Stimulated activated CD8-positive, alpha-beta memory T cell treated with anti-CD3 and anti-CD28 coated beads, Interleukin-7, amount 100 ng/mL, for 24 hours (primary cell): ENCODE data around the gene DTNB.
"Not testable (repeated sequence)": the region's sequence is repeated elsewhere in the genome, so short reads cannot be mapped to it uniquely, and the experiment has no call there.

Source experiments
- DNase-seq: peaks from one replicate; pipeline ENCODE4 v3.0.0-alpha.2; 2020; ENCODE audit warnings: low read depth

Gene DTNB

GRCh38 chr2:25541378-25541777 lies 132.0 kb downstream of the DTNB start:
- no peak for DNase-seq

- DNase-seq = no peak
Measured at GRCh38 chr2:25539136-25539535, 134.2 kb downstream of the DTNB start.

GRCh38 chr2:25537526-25537925 lies 135.9 kb downstream of the DTNB start:
- DNase-seq = no peak

GRCh38 chr2:25535411-25536289 lies 137.7 kb downstream of the DTNB start:
- DNase-seq = not testable (repeated sequence)

GRCh38 chr2:25534937-25535336 lies 138.4 kb downstream of the DTNB start:
- not testable (repeated sequence) for DNase-seq

- DNase-seq = no peak
Measured at GRCh38 chr2:25534455-25534854, 138.9 kb downstream of the DTNB start.

GRCh38 chr2:25533771-25534170 lies 139.6 kb downstream of the DTNB start:
- not testable (repeated sequence) for DNase-seq

- no peak for DNase-seq
Measured at GRCh38 chr2:25532521-25532920, 140.9 kb downstream of the DTNB start.

- DNase-seq = no peak
Measured at GRCh38 chr2:25529034-25529433, 144.3 kb downstream of the DTNB start.

GRCh38 chr2:25528173-25528572 lies 145.2 kb downstream of the DTNB start:
- DNase-seq = no peak

- DNase-seq = no peak
Measured at GRCh38 chr2:25524507-25524906, 148.9 kb downstream of the DTNB start.

GRCh38 chr2:25523060-25523459 lies 150.3 kb downstream of the DTNB start:
- DNase-seq = no peak

- DNase-seq = no peak
Measured at GRCh38 chr2:25521665-25522387, 151.6 kb downstream of the DTNB start.

- DNase-seq = no peak
Measured at GRCh38 chr2:25521126-25521525, 152.3 kb downstream of the DTNB start.

GRCh38 chr2:25517701-25518100 lies 155.7 kb downstream of the DTNB start:
- no peak for DNase-seq

- no peak for DNase-seq
Measured at GRCh38 chr2:25514043-25514637, 159.2 kb downstream of the DTNB start.

- no peak for DNase-seq
Measured at GRCh38 chr2:25512707-25513106, 160.7 kb downstream of the DTNB start.

- DNase-seq = no peak
Measured at GRCh38 chr2:25506226-25506625, 167.2 kb downstream of the DTNB start.

GRCh38 chr2:25505622-25506021 lies 167.8 kb downstream of the DTNB start:
- DNase-seq = no peak

- DNase-seq = no peak
Measured at GRCh38 chr2:25505182-25505581, 168.2 kb downstream of the DTNB start.

- no peak for DNase-seq
Measured at GRCh38 chr2:25504266-25504665, 169.1 kb downstream of the DTNB start.

GRCh38 chr2:25499157-25499556 lies 174.2 kb downstream of the DTNB start:
- no peak for DNase-seq

GRCh38 chr2:25497918-25498407 lies 175.4 kb downstream of the DTNB start:
- DNase-seq = no peak
